Hepatocyte (in vitro differentiated cells): ENCODE results near the gene PXDC1.

Experiments used
- CTCF ChIP-seq: fragments of 200-600 bp; sonication (generic); IDR thresholded peaks from 2 replicates; pipeline ENCODE4 v1.5.1; 2016; ENCODE audit warnings: antibody characterized with exemption, mild to moderate bottlenecking; ENCODE audit not compliant: poor library complexity
- EZH2 ChIP-seq: fragments of 200-600 bp; sonication (generic); IDR thresholded peaks from 2 replicates; pipeline ENCODE4 v1.6.1; 2016; ENCODE audit warnings: antibody characterized with exemption, mild to moderate bottlenecking, borderline replicate concordance

- no peak for TF ChIP-seq CTCF
- TF ChIP-seq EZH2: no peak
Measured at GRCh38 chr6:3768502-3768901, 17.0 kb upstream of the PXDC1 start.
